ENCODE results near the gene FAHD1.

FAHD1 gene

GRCh38 chr16:1878256-1878655 lies 51.2 kb downstream of the FAHD1 start:
- in situ Hi-C loops (cut with HindIII; ENCODE audit: low sequenced_read_pairs), result no loop called here
